Left ventricle myocardium inferior (tissue), 1 donor: ENCODE measurements around the gene IRF5. TPM values are rescaled to one million over a fixed set of nuclear protein-coding genes. Genes with fewer than 3 reads are reported as not detected.

Source experiments
- DNase-seq: peaks from one replicate; pipeline ENCODE4 v3.0.0-alpha.2; 2020
- H3K27ac ChIP-seq: fragments of 200-600 bp; replicated peaks from 2 replicates; pipeline ENCODE4 v1.8.0; 2021
- H3K27me3 ChIP-seq: fragments of 200-600 bp; 2 replicates; pipeline ENCODE4 v1.8.0; 2021; ENCODE audit warnings: low read depth
- H3K36me3 ChIP-seq: fragments of 200-600 bp; 2 replicates; pipeline ENCODE4 v1.8.0; 2021
- H3K4me1 ChIP-seq: fragments of 200-600 bp; 2 replicates; pipeline ENCODE4 v1.8.0; 2021
- H3K4me3 ChIP-seq: fragments of 200-600 bp; 2 replicates; pipeline ENCODE4 v1.8.0; 2021; ENCODE audit warnings: mild to moderate bottlenecking, moderate library complexity
- H3K9me3 ChIP-seq: fragments of 200-600 bp; replicated peaks from 2 replicates; pipeline ENCODE4 v1.8.0; 2021
- CTCF ChIP-seq: fragments of 200-600 bp; IDR thresholded peaks from 2 replicates; pipeline ENCODE4 v1.8.0; 2021; ENCODE audit warnings: antibody characterized with exemption, mild to moderate bottlenecking, borderline replicate concordance
- intact Hi-C: fragments of 100-400 bp; cut with micrococcal nuclease; formaldehyde crosslinking; loops from one replicate; pipeline ENCODE4 v1.11.0; 2022
- total RNA-seq: library from RNA; stranded (reverse); fragmentation: NEBNext Ultra II Directional; extraction: Animal tissue kit (Norgen Biotek cat#: 25700); gene quantifications from one replicate; pipeline ENCODE4 v1.2.1, GENCODE V29; 2021
- donor health status: DM: no; HTN: yes; CAD: no; lungs with severe emphysema.

Gene IRF5
- total RNA-seq, 1 donor from 2014 or later: 2.2 TPM

GRCh38 chr7:128904381-128905197, 33.1 kb upstream of the IRF5 start:
- no peak overlapping the region for H3K4me3 ChIP-seq
- peaks cover 52% of the 10 kb centered on the region for H3K27me3 ChIP-seq
- no peaks in the 10 kb centered on the region for H3K36me3 ChIP-seq
- H3K9me3 ChIP-seq: peaks cover 4% of the 10 kb centered on the region
- no peak for DNase-seq
- intact Hi-C loops: loop anchor here (10.0 kb wide), 1 partner anchor 190 kb away; no protein-coding TSS in a partner anchor
- H3K27ac ChIP-seq: no peak overlapping the region
- peak; percentile 67 for TF ChIP-seq CTCF
- peaks cover 5% of the 10 kb centered on the region for H3K4me1 ChIP-seq

- Histone ChIP-seq H3K4me3 (no peak overlapping the region), H3K36me3 (no peaks in the 10 kb centered on the region), H3K9me3 (no peaks in the 10 kb centered on the region), H3K4me1 (peaks cover 15% of the 10 kb centered on the region), H3K27ac (no peak overlapping the region), H3K27me3 (peaks cover 68% of the 10 kb centered on the region)
- no peak for DNase-seq
- intact Hi-C loops: loop anchor here (10.0 kb wide), 1 partner anchor 189 kb away; no protein-coding TSS in a partner anchor
- TF ChIP-seq CTCF: no peak
Observed at GRCh38 chr7:128906001-128906765, 31.5 kb upstream of the IRF5 start.

- Histone ChIP-seq H3K9me3 (no peaks in the 10 kb centered on the region), H3K27me3 (peaks cover 75% of the 10 kb centered on the region), H3K27ac (no peak overlapping the region), H3K4me1 (peaks cover 15% of the 10 kb centered on the region), H3K36me3 (no peaks in the 10 kb centered on the region), H3K4me3 (no peak overlapping the region)
- no peak for DNase-seq
- intact Hi-C loops: loop anchor here (10.0 kb wide), 1 partner anchor 188 kb away; no protein-coding TSS in a partner anchor
- no peak for TF ChIP-seq CTCF
Observed at GRCh38 chr7:128906766-128907559, 30.8 kb upstream of the IRF5 start.

- Histone ChIP-seq H3K27ac (no peak overlapping the region), H3K4me3 (no peak overlapping the region), H3K27me3 (peaks cover 83% of the 10 kb centered on the region), H3K4me1 (peaks cover 15% of the 10 kb centered on the region), H3K36me3 (no peaks in the 10 kb centered on the region), H3K9me3 (no peaks in the 10 kb centered on the region)
- intact Hi-C loops: loop anchor here (10.0 kb wide), 1 partner anchor 186 kb away; no protein-coding TSS in a partner anchor
- no peak for TF ChIP-seq CTCF
- DNase-seq: no peak
Observed at GRCh38 chr7:128908750-128909624, 28.7 kb upstream of the IRF5 start.
